ENCODE data around the gene RNF112.

RNF112 gene

DNA sequence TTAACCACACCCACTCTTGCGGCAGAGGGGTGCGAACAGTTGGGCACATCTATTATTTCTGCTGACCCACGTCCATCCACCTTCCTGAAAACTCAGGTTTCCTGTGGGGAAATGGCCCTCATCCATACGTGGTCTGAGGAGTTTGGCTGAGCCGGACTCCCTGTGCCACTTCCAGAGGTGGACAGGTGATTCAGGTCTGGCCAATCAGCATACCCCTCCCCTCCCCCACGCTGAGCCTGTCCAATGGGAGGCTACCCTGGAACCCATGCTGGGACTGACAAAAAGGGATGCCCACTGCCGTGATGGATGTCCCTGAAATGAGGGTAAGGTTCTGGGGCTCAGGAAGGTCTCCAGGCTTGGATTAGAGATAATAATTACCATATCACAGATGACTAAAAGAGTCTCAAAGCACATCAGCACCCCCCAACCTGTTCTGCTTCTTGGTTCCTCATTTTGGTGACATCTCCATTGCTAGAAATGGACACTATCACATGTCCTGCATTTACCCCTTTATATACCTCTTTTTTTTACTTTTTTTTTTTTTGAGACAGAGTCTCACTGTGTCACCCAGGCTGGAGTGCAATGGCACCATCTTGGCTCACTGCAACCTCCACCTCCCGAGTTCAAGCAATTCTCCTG, 38.0 kb upstream of the RNF112 start:
- no peak for DNase-seq (ENCODE audit: extremely low read depth in 1 of 2, low read depth in 1 of 2)

DNA sequence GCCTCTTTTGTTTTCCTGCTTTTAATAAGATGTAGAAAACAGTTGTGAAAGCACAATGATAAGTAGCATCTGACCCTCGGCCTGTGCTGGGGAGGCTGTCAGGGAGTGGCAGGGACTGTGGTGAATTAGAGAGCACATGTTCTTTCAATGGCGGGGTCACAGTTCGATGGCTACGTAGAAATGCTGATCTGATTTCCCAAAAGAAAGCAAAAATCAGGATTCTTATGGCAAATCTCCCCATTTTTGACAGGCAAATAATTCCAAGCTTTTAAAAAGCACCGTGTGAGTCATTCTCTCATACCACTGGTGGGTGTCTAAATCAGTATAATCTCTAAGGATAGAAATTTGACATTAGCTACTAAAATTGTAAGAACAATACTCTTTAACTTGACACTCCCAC, 36.9 kb upstream of the RNF112 start:
- DNase-seq (ENCODE audit: extremely low read depth in 1 of 2, low read depth in 1 of 2): no peak

- no peak for DNase-seq (ENCODE audit: extremely low read depth in 1 of 2, low read depth in 1 of 2)
Observed at GRCh38 chr17:19375732-19376131, 35.3 kb upstream of the RNF112 start.

GRCh38 chr17:19376811-19377210, 34.2 kb upstream of the RNF112 start:
- DNase-seq (ENCODE audit: extremely low read depth in 1 of 2, low read depth in 1 of 2): no peak

DNA sequence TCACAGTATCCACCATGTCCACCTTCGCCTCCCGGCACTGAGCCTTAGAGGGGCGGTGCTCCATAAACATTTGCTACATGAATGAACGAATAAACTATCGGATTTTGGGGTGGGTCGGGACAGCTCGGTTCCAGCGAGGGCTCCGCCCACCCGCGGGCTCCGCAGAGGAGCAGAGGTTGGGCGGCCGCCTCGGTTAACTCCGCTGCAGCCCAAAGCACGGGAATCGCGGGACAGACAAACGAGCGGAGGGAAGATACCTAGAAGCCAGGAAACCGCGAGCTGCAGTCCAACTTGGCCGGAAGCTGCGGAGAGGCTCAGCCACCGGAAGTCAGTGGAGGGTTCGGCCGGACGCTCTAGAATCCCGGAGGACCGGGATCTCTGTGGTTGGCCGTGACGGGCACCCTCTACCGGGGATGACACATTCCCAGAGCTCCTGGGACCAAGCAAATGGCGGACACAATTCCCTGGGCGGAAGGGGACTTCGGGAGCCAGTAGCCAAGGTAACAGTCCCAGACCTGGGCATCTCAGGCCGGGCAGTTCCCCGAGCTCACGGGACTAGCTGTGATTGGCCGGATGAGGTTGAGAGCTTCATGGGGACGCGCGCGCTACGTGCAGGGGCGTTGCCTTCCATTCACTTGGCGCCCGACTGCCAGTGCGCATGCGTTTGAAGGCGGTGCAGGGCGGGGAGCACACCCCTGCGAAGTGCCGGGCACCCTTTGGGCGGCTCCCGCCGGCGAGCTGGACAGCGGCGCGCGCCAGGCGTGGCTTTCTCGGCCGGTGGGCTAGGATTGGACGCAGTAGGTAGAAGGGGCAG, 33.2 kb upstream of the RNF112 start:
- peak; percentile 93 to 95 for DNase-seq (ENCODE audit: extremely low read depth in 1 of 2, low read depth in 1 of 2)

DNA sequence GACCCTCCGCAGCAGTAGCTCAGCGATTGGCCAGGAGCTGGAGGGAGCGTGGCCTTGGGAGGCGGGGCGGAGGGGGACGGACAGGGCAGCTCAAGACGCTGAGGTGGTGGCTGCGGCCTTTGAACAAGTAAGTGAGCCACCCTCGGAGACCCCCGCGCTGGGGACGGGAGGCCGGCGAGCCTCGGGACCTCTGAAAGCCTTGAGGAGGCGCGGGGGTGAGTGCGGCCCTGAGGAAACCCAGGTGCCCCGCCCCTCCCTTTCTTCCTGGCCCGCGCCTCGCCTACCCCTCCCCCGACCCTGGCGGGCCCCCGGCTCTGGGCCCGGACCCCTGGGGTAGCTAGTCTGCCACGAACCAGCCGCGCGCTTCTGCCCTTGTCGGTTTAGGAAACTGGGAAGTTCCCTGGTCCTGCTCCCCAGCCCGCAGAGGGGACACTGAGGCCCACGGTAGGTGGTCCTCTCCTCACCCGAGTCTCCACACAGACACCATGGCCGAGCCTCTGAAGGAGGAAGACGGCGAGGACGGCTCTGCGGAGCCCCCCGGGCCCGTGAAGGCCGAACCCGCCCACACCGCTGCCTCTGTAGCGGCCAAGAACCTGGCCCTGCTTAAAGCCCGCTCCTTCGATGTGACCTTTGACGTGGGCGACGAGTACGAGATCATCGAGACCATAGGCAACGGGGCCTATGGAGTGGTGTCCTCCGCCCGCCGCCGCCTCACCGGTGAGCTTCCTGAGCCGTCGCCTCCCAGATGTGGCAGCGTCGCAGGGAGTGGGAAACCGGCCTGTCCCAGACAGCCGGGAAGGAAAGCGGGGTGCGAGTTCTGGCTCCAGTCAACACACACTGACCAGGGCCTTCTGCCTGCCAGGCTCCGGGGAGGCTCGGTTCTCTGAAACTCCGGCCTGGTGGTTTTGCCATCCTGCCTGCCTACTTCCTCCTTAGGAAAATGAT, 32.3 kb upstream of the RNF112 start, which contains the start of gene MAPK7:
MAPK7 (plus strand) TSS at position 83 of the 945 bp plus-strand sequence; CDS start at position 486, 403 bp downstream.
- DNase-seq (ENCODE audit: extremely low read depth in 1 of 2, low read depth in 1 of 2): no peak

DNA sequence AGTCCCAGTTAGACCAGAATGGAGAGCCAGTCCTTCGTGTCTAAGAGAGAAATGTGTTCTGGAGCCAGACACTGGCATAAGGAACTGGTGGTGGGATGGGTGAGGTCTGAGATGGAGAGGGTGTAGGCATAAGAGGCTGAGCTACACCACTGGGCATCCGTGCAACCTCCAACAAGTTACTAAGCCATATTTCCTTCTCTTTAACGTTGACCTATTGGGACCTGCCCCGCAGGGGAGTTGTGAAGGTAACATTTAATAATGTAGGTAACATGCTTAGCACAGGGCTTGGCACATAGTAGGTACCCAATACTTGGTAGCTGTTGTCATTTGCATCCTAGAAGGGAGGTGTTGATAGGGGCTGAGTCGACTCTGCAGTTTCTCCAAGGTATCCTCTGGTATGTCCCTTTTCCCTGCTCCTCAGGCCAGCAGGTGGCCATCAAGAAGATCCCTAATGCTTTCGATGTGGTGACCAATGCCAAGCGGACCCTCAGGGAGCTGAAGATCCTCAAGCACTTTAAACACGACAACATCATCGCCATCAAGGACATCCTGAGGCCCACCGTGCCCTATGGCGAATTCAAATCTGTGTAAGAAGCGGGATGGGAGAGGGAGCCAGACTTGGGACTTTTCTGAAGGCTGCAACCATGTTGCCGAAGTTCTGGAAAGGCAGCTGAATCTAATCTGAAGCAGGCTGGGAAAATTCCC, 31.5 kb upstream of the RNF112 start:
- DNase-seq (ENCODE audit: extremely low read depth in 1 of 2, low read depth in 1 of 2): no peak

- no peak for DNase-seq (ENCODE audit: extremely low read depth in 1 of 2, low read depth in 1 of 2)
Observed at GRCh38 chr17:19380481-19381301, 30.3 kb upstream of the RNF112 start.

DNA sequence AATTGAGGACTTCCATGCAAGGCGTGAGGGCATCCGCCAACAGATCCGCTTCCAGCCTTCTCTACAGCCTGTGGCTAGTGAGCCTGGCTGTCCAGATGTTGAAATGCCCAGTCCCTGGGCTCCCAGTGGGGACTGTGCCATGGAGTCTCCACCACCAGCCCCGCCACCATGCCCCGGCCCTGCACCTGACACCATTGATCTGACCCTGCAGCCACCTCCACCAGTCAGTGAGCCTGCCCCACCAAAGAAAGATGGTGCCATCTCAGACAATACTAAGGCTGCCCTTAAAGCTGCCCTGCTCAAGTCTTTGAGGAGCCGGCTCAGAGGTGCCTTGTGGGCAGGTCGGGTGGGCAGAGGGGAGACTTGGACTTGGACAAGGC, 29.7 kb upstream of the RNF112 start:
- DNase-seq (ENCODE audit: extremely low read depth in 1 of 2, low read depth in 1 of 2): no peak

DNA sequence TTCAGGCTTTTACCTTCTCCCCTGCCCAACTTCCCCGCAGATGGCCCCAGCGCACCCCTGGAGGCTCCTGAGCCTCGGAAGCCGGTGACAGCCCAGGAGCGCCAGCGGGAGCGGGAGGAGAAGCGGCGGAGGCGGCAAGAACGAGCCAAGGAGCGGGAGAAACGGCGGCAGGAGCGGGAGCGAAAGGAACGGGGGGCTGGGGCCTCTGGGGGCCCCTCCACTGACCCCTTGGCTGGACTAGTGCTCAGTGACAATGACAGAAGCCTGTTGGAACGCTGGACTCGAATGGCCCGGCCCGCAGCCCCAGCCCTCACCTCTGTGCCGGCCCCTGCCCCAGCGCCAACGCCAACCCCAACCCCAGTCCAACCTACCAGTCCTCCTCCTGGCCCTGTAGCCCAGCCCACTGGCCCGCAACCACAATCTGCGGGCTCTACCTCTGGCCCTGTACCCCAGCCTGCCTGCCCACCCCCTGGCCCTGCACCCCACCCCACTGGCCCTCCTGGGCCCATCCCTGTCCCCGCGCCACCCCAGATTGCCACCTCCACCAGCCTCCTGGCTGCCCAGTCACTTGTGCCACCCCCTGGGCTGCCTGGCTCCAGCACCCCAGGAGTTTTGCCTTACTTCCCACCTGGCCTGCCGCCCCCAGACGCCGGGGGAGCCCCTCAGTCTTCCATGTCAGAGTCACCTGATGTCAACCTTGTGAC, 29.1 kb upstream of the RNF112 start:
- no peak for DNase-seq (ENCODE audit: extremely low read depth in 1 of 2, low read depth in 1 of 2)

- no peak for DNase-seq (ENCODE audit: extremely low read depth in 1 of 2, low read depth in 1 of 2)
Observed at GRCh38 chr17:19382531-19383444, 28.2 kb upstream of the RNF112 start.

DNA sequence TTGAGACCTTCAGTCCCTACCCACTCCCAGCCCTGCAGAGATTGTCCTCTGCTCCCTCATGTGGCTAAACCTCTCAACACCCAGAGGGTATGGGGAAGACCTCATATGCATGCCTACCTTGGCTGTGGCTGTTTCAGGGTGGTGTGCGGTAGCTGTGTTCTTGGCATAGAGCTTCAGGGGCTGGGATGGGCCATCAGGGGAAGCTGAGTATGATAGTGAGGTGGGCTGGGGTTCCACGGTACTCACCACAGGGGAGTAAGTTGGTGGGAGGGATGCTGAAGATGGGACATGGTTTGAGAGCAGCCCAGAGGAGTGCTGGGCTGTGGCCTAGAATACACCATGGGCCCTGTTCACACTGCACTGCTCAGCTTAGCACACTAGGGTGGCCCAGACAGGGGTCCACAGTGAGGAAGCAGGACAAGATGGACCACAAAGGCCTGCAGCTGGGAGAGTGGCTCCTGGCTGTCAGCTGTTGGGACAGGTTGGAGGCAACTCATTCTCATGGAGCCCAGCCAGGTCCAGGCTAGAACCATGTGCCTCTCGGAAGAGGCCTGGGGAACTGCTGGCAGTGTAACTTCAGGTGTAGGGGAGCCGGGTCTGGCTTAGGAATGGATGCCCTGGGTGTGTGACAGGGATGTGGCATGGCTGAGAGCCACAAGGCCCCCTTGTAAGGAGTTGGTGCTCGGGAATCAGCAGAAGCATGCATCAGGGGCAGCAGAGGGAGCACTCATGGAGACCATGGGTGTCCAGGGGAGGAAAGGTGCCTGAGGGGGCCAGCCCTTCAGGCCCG, 27.2 kb upstream of the RNF112 start:
- DNase-seq (ENCODE audit: extremely low read depth in 1 of 2, low read depth in 1 of 2): no peak

DNA sequence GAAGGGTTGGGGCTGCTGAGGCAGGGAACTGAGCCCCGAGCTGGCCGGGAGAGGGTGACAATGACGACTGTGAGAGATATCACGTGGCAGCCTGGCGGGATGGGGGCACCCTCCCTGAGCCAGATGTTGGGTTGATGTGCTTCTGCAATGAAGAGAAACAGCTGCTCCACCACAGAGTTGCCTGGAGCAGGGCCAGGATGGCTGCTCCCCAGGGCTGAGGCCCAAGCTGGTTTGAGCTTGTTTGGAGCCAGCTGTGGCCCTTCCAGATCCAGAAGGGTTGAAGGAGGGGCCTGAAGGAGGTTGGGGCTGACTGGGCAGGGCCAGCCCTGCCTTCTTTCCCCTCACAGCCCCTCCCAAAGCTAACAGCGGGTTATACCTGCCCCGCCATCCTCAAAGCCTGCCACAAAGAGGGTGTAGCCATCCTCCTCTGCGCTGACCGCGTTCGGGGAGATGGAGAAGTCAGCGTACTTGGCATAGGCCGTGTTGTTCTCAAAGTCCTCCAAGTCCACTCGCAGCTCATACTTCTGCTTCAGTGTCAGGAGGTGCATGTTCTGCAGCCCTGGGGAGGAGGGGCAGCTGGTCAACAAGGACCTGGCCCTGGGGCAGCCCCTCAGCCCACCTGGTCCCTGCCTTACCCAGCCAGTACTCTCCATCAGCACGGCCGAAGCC, 26.2 kb upstream of the RNF112 start:
- no peak for DNase-seq (ENCODE audit: extremely low read depth in 1 of 2, low read depth in 1 of 2)

- DNase-seq (ENCODE audit: extremely low read depth in 1 of 2, low read depth in 1 of 2): no peak
Observed at GRCh38 chr17:19385521-19385983, 25.5 kb upstream of the RNF112 start.

DNA sequence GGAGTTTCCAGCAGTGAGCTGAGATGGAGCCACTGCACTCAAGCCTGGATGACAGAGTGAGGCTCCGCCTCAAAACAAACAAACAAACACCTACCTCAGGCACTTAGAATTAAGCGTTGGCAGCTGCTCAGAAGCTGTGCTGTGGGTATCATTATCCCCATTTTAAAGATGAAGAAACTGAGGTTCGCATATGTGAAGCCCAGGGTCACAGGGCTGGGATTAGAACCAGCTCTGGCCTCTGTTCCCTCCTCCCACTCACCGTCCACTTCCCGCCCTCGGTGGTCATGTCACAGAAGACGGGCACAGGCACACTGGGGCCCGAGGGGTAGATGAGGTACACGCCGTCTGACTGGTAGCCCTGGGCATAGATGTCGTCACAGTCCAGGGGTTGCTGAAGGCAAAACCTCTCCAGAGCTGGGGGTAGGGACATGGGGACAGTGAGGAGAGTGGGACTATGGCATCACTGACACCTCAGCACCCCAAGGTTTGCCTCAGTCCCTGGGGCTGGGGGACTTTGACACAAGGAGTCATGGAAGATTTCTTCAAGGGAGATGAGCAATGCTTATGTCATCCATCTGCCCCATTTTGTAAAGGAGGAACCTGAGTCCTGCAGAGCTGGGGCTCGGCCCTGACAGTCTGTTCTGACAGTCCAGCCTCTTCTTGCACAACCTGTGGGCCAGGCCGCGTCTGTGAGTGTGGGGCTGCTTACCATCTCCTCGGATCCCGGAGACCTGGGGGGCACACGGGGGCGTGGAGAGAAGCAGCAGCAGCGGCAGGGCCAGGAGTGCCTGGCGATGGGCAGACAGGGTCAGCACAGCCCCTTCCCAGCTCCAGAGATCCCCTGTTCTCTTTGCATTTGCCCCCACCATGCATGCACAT, 24.7 kb upstream of the RNF112 start:
- no peak for DNase-seq (ENCODE audit: extremely low read depth in 1 of 2, low read depth in 1 of 2)

All from stimulated activated CD8-positive, alpha-beta memory T cell treated with anti-CD3 and anti-CD28 coated beads, Interleukin-7, amount 100 ng/mL, for 48 hours (primary cell).